ENCODE results near the gene DNM2.

DNA sequence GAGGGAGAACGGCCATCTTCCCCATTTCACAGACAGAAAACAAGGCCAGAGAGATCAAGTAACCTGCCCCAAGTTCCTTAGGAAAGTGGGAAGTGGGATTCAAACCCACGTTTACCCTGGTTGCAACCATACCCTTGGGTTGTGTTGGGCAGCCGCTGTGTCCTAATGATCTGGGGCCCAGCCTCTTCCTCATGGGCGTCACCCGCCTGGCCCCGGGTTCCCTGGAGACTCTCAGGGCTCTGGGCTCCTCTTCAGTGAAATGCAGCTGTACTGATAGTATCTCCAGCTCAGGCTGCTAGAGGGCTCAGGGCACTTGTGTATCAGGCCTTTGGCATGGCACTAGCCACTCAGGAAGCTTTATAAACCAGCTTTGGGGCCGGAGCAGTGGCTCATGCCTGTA, 108.4 kb downstream of the DNM2 start:
- no peak for TF ChIP-seq POLR2A (IDR thresholded peaks at IDR 0.05)
- TF ChIP-seq, protein P1, sequence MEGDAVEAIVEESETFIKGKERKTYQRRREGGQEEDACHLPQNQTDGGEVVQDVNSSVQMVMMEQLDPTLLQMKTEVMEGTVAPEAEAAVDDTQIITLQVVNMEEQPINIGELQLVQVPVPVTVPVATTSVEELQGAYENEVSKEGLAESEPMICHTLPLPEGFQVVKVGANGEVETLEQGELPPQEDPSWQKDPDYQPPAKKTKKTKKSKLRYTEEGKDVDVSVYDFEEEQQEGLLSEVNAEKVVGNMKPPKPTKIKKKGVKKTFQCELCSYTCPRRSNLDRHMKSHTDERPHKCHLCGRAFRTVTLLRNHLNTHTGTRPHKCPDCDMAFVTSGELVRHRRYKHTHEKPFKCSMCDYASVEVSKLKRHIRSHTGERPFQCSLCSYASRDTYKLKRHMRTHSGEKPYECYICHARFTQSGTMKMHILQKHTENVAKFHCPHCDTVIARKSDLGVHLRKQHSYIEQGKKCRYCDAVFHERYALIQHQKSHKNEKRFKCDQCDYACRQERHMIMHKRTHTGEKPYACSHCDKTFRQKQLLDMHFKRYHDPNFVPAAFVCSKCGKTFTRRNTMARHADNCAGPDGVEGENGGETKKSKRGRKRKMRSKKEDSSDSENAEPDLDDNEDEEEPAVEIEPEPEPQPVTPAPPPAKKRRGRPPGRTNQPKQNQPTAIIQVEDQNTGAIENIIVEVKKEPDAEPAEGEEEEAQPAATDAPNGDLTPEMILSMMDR (IDR thresholded peaks at IDR 0.05): no peak

Data from Peyer's patch (tissue), 4 donors.